CD4-positive, alpha-beta T cell treated with Interleukin-15 for 1 hour (primary cell): ENCODE results near the gene HYOU1.
"Not testable (repeated sequence)": the region's sequence is repeated elsewhere in the genome, so short reads cannot be mapped to it uniquely, and the experiment has no call there.

Experiments used
- DNase-seq: peaks from one replicate; pipeline ENCODE4 v3.0.0-alpha.2; 2020

Gene HYOU1

DNA sequence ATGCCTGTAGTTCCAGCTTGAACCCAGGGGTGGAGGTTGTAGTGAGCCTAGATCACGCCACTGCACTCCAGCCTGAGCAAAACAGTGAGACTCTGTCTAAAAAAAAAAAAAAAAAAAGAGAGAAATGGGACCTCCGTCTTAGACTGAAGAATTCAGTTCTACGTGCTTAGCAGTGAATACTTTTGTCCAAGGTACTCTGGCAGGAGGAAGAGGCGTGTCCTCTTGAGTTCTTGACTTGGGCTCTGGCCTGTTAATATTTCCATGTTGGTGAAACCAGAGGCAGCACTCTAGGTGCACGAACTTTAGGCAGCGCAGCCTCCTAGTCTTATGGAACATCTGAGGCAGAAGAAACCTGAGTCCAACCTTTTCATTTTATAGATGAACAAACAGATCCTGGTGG, 30.1 kb upstream of the HYOU1 start:
- no peak for DNase-seq

- no peak for DNase-seq
Measured at GRCh38 chr11:119085437-119085847, 28.4 kb upstream of the HYOU1 start.

GRCh38 chr11:119084663-119085436, 27.8 kb upstream of the HYOU1 start, which contains the start of gene HMBS:
HMBS (plus strand) TSS chr11:119084881; CDS start chr11:119085034, 153 bp downstream.
- DNase-seq, result peak; percentile 92

- no peak for DNase-seq
Measured at GRCh38 chr11:119081682-119082260, 24.8 kb upstream of the HYOU1 start.

GRCh38 chr11:119078675-119079420, 21.8 kb upstream of the HYOU1 start:
- no peak for DNase-seq

- DNase-seq, result no peak
Measured at GRCh38 chr11:119077839-119078238, 20.8 kb upstream of the HYOU1 start.

GRCh38 chr11:119067371-119068222, 10.6 kb upstream of the HYOU1 start, which contains the start of gene VPS11:
VPS11 (plus strand) TSS chr11:119067818; CDS start chr11:119067824, 6 bp downstream.
- DNase-seq, result peak; percentile 97

DNA sequence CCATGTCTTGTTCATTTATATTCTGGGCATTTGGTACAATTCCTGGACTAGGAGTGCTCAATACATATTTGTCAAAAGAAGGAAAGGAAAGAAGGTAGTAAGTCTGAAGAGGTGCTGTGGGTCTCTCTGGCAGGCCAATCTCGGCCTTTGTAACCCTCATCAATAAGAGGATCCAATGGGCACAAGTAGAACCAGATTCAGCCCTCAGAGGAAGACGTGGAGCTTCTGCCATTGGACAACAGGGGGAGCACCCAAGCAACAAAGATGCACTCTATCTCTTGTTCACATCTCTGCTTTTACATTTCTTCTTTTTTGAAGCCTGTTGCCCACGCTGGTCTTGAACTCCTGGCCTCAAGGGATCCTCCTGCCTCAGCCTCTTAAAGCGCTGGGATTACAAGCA, 8.4 kb upstream of the HYOU1 start:
- DNase-seq, result peak; percentile 48

DNA sequence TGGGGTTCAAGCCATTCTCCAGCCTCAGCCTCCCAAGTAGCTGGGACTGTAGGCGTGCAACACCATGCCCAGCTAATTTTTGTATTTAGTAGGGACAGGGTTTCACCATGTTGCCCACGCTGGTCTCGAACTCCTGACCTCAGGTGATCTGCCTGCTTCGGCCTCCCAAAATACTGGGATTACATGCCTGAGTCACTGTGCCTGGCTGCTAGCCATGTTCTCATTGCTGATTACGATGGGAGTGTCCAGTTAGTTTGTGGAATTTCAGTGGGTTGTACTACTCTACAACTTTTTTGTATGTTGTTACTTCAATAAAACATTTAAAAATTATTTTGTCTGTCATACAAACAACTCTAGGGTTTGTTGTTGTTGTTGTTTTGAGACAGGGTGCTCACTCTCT, 5.8 kb upstream of the HYOU1 start:
- no peak for DNase-seq

GRCh38 chr11:119061256-119061655, 4.3 kb upstream of the HYOU1 start:
- DNase-seq, result no peak

DNA sequence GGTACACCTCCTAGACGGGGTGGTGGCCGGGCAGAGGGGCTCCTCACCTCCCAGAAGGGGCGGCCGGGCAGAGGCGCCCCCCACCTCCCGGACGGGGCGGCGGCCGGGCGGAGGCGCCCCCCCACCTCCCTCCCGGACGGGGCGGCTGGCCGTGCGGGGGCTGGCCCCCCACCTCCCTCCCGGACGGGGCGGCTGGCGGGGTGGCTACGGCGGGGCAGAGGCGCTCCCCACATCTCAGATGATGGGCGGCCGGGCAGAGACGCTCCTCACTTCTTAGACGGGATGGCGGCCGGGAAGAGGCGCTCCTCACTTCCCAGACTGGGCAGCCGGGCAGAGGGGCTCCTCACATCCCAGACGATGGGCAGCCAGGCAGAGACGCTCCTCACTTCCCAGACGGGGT, 2.1 kb upstream of the HYOU1 start:
- DNase-seq, result not testable (repeated sequence)

DNA sequence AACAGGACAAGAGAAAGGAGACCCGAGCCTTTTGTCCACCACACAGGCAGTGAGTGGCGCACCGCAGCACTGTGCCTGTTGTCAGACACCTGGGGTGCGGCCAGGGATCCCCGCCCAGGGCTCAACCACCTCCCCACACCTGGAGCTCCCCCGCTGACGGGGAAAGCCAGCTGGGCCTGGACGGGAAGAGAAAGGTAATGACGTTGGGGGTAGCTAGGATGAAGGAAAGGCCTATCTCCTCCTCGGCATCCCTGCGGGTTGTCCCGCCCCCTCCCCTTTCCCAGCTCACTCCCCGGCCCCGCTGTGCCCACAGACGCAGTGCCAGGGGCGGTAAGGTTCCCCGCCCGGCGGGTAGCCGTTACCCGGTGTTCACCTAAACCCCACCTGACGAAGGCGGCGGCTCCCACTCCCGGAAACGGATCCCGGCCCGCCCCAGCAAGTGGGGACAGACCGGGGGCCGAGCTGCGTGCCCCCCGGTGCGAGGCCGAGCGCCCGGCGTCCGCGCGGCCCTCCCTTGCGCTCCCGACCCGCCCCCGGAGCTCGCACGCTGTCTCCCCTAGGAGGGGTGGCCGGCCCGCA, 495 bp downstream of the HYOU1 start:
- peak; percentile 56 for DNase-seq

DNA sequence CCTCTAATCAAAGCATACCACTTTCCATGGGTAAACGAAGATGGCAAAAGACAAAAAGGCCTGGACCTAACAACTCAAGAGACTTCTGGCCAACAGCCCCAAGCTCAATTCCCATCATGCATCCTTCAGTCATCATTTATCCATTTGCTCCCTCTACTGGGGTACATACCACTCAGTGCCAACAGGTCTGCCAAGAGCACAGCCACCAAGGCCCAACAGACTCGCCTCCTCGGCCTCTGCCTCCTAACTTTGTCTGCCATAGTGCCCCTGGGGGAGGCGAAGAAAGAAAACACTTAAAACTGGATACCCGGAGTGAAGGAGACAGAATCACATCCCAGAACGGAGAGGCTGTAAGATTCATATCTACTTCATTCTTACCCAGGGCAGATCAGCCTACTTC, 1.1 kb downstream of the HYOU1 start:
- no peak for DNase-seq

DNA sequence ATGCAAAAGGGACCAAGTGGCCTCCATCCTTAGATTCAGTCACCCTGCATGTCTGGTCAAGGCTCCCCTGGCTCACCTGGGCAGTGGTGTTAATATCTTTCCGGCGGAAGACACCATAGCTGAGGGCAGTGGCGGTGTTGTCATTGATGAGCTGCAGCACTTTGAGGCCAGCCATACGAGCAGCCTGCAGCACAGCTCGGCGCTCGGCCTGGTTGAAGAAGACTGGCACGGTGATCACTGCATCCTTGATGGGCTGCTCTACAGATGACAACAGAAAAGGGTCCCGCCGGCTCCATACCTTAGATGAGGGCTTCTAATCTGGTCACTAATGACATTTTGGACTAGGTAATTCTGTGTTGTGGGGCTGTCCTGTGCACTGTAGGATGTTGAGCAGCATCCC, 2.6 kb downstream of the HYOU1 start:
- DNase-seq, result no peak

- no peak for DNase-seq
Measured at GRCh38 chr11:119052163-119052814, 4.7 kb downstream of the HYOU1 start.

DNA sequence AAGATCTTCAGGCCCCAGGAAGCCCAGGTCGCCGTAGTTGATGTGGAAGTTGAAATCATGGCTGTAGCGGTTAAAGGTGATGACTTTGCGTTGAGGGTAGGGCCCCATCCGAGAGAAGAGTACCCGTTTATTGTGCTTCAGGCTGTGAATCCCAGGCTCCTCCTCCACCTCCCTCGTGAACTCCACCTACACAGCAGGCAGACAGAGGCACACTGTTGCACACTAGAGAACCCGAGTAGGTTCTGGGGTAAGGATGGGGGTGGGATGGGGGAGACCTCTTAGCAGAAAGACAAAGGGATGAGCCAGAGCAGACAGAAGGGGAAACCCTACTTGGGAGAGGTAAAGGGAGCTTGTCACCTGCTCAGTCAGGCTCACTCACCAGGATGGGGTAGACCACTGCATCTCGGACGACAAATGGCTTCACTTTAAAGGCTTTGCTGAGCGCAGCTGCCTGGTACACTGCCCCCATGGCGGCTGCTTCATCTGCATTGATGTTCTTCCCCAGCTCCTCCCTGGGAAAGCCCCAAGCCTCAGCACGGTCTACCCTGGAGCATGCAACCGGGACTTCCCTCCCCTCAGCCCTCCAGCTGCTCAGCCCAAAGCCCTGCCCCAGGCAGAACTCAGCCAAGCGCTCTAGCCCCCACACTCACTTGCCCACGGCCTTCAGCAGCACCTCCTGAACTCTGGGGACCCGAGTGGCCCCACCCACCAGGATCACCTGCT, 5.4 kb downstream of the HYOU1 start:
- DNase-seq, result peak; percentile 28

DNA sequence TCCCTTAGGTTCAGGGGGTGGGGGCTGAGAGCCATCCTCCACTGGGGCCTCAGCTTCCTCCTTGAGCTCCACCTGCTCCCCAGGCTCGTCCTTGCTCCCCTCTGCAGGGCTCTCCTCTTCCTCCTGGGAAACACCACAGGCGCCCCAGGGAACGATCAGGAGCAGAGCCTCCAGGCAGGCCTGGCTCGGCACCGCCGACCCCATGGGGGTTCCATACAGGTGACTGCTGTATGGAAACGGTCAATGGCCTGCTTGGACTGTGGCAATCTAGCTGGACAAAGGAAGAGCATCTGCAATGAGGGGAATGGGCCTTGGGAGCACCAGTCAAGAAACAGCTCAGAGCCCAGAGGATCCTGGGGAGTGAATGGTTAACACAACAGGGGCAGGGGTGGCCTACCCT, 7.9 kb downstream of the HYOU1 start:
- no peak for DNase-seq

GRCh38 chr11:119048644-119049043, 8.4 kb downstream of the HYOU1 start:
- DNase-seq, result no peak

- DNase-seq, result no peak
Measured at GRCh38 chr11:119047205-119047604, 9.8 kb downstream of the HYOU1 start.

GRCh38 chr11:119046489-119046888, 10.5 kb downstream of the HYOU1 start:
- DNase-seq, result peak; percentile 5

- no peak for DNase-seq
Measured at GRCh38 chr11:119044708-119045107, 12.3 kb downstream of the HYOU1 start.
